Panc1 (cell line): ENCODE data around the gene SLC9A6. TPM values are rescaled to one million over a fixed set of nuclear protein-coding genes. Genes with fewer than 3 reads are reported as not detected.

ENCODE experiments used
- ATAC-seq: fragments of 200-7000 bp; cut with Tn5 transposase; 2 replicates; pipeline ENCODE4 v1.9.1; 2020; ENCODE audit warnings: mild to moderate bottlenecking, moderate library complexity
- BruUV-seq: library from RNA; stranded (reverse); fragments of 400-500 nt; replicated peaks from 2 replicates; lab custom pipeline; 2021; lab: Mats Ljungman, UMichigan
- CTCF ChIA-PET: fragments of 300-600 bp; sonication (Branson Sonifier 250); formaldehyde crosslinking; loops from one replicate; lab custom pipeline; 2022; ENCODE audit warnings: antibody characterized with exemption; lab: Charles Lee
- POLR2A ChIA-PET: fragments of 300-600 bp; sonication (Branson Sonifier 250); formaldehyde crosslinking; loops from one replicate; lab custom pipeline; 2022; ENCODE audit warnings: antibody characterized with exemption; lab: Charles Lee
- DNase-seq: peaks from one replicate; pipeline ENCODE4 v3.0.0-alpha.2; 2010; ENCODE audit warnings: low read depth, low spot score
- H3K27ac ChIP-seq: 2 replicates; pipeline ENCODE4 v1.5.1; 2011; ENCODE audit warnings: mild to moderate bottlenecking, low read length, inconsistent platforms
- H3K27me3 ChIP-seq: fragments of 200-500 bp; sonication (Bioruptor generic); 2 replicates; pipeline ENCODE4 v1.6.0; 2014; ENCODE audit warnings: low read length, inconsistent platforms; ENCODE audit not compliant: control insufficient read depth, insufficient read depth
- H3K36me3 ChIP-seq: fragments of 200-500 bp; sonication (Bioruptor generic); 2 replicates; pipeline ENCODE4 v1.5.1; 2014; ENCODE audit warnings: inconsistent platforms, mild to moderate bottlenecking, low read length, moderate library complexity; ENCODE audit not compliant: control insufficient read depth, insufficient read depth
- H3K4me1 ChIP-seq: 2 replicates; pipeline ENCODE4 v1.5.1; 2011; ENCODE audit warnings: inconsistent platforms, mild to moderate bottlenecking, low read length, moderate library complexity; ENCODE audit not compliant: control insufficient read depth, insufficient read depth
- H3K4me3 ChIP-seq, 2 experiments: 2 replicates each; pipeline ENCODE4 v1.5.1; 2011 to 2012; ENCODE audit warnings: low read depth in 2 of 2, low read length in 2 of 2, mild to moderate bottlenecking in 2 of 2, inconsistent platforms in 1 of 2, moderate library complexity in 1 of 2
- H3K9me3 ChIP-seq: fragments of 200-500 bp; sonication (Bioruptor generic); 2 replicates; pipeline ENCODE4 v1.5.1; 2014; ENCODE audit warnings: low read depth, mild to moderate bottlenecking, inconsistent platforms, low read length, moderate library complexity; ENCODE audit not compliant: control insufficient read depth, insufficient read depth
- CTCF ChIP-seq: fragments of 450-650 bp; IDR thresholded peaks from 2 replicates; pipeline ENCODE4 v1.5.1; 2017; ENCODE audit warnings: mild to moderate bottlenecking
- POLR2AphosphoS5 ChIP-seq: IDR thresholded peaks from 2 replicates; pipeline ENCODE4 v1.6.1; 2012; ENCODE audit warnings: mild to moderate bottlenecking, low read depth, low read length, moderate library complexity
- REST ChIP-seq, 2 experiments: IDR thresholded peaks; 2 replicates each; pipeline ENCODE4 v1.6.1; 2011 to 2012; ENCODE audit warnings: low read depth in 2 of 2, control low read depth in 1 of 2, low read length in 1 of 2, mild to moderate bottlenecking in 1 of 2, moderate library complexity in 1 of 2; ENCODE audit not compliant: insufficient read depth in 1 of 2
- SIN3A ChIP-seq: IDR thresholded peaks from 2 replicates; pipeline ENCODE4 v1.6.1; 2012; ENCODE audit warnings: low read depth, mild to moderate bottlenecking, low read length, moderate library complexity, borderline replicate concordance; ENCODE audit not compliant: insufficient read depth
- TCF7L2 ChIP-seq: IDR thresholded peaks from 2 replicates; pipeline ENCODE4 v1.6.1; 2011; ENCODE audit warnings: mild to moderate bottlenecking, low read depth, low read length, inconsistent platforms
- in situ Hi-C: cut with HindIII; loops from 2 replicates; pipeline ENCODE4 v1.10.0; 2016; ENCODE audit warnings: low sequenced_read_pairs, low pct_unique_long_range_greater_than_20kb
- intact Hi-C: fragments of 100-400 bp; cut with micrococcal nuclease; formaldehyde crosslinking; loops from one replicate; pipeline ENCODE4 v1.10.0; 2022; ENCODE audit not compliant: unreplicated experiment
- total RNA-seq: library from RNA; stranded (reverse); gene quantifications from one replicate; pipeline ENCODE4 v1.2.1, GENCODE V29; 2021; ENCODE audit not compliant: unreplicated experiment

Gene SLC9A6
- total RNA-seq, 1 experiment from 2014 or later: 22.0 TPM

GRCh38 chrX:136019226-136019625 lies 34.0 kb downstream of the SLC9A6 start:
- DNase-seq: no peak
- Histone ChIP-seq H3K27me3 (no peaks in the 10 kb centered on the region), H3K4me3 (no peak overlapping the region), H3K36me3 (no peaks in the 10 kb centered on the region), H3K27ac (no peak overlapping the region), H3K9me3 (no peaks in the 10 kb centered on the region), H3K4me1 (no peaks in the 10 kb centered on the region)
- in situ Hi-C loops (no loop called here), intact Hi-C loops (no loop called here)
- ATAC-seq: no peak
- CTCF ChIA-PET: no interaction called here
- BruUV-seq: no TSS peak
- TF ChIP-seq REST (IDR thresholded peaks at IDR 0.05; ENCODE audit: insufficient read depth in 1 of 2, low read depth in 2 of 2, low read length in 1 of 2) (no peak), POLR2AphosphoS5 (no peak), CTCF (no peak), SIN3A (no peak), TCF7L2 (no peak)
- POLR2A ChIA-PET: no interaction called here

DNA sequence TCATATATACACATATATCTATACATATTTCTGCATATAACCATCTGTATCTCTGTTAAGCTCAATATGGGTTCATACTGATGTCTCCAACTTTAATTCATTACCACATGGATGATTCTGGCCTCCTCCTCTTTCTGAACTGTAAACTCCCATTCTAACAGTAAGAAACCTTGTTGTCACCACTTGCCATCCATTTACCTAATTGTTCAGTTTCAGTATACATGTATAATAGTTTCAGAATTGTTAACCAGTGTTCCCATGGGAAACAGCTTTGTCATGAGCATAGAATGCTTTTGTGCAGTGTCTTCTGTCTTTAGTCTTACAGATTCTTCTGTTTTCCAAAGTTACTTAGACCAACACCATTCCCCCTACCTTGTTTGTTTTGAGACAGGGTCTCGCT lies 35.9 kb downstream of the SLC9A6 start:
- no peak for ATAC-seq
- no peak for DNase-seq
- intact Hi-C loops (no loop called here), in situ Hi-C loops (no loop called here)
- no peaks in the 10 kb centered on the region for H3K9me3 ChIP-seq
- H3K36me3 ChIP-seq: no peaks in the 10 kb centered on the region
- H3K4me1 ChIP-seq: no peaks in the 10 kb centered on the region
- H3K27ac ChIP-seq: no peak overlapping the region
- no peak overlapping the region for H3K4me3 ChIP-seq
- no TSS peak for BruUV-seq
- TF ChIP-seq REST (IDR thresholded peaks at IDR 0.05; ENCODE audit: insufficient read depth in 1 of 2, low read depth in 2 of 2, low read length in 1 of 2) (no peak), TCF7L2 (no peak), CTCF (no peak), POLR2AphosphoS5 (no peak), SIN3A (no peak)
- ChIA-PET POLR2A (no interaction called here), CTCF (no interaction called here)
- H3K27me3 ChIP-seq: no peaks in the 10 kb centered on the region
